ENCODE data around the gene ATXN7. TPM values are rescaled to one million over a fixed set of nuclear protein-coding genes. Genes with fewer than 3 reads are reported as not detected.

The ATXN7 gene
- total and polyA plus RNA-seq, 10 of the 15 experiments (the other 5 are each of a cell fraction or from before 2014, with no cell fraction given) = 0.83 to 24.6 (median 8.5) TPM

GRCh38 chr3:63818282-63819150 lies 45.2 kb upstream of the ATXN7 start (continued):
- no peak for TF ChIP-seq TBL1XR1 (IDR thresholded peaks at IDR 0.05; ENCODE audit: low read depth, low read length)
- no peak for TF ChIP-seq RELB (IDR thresholded peaks at IDR 0.05; ENCODE audit: low read depth)
- no peak for TF ChIP-seq MYB (IDR thresholded peaks at IDR 0.05; ENCODE audit: borderline replicate concordance, low read depth, low read length)

- Histone ChIP-seq H3K27me3 (replicated peaks in 1 of 2; ENCODE audit: control insufficient read depth in 2 of 2, insufficient read depth in 2 of 2, low read length in 1 of 2) (no peaks in the 10 kb centered on the region), H2AFZ (ENCODE audit: control insufficient read depth, low read depth, low read length) (no peak within 1 kb of the TSS), H3K4me3 (no peak within 1 kb of the TSS), H3K36me3 (ENCODE audit: control insufficient read depth in 2 of 2, insufficient read depth in 2 of 2, low read length in 1 of 2) (no peaks in the 10 kb centered on the region), H3K27ac (ENCODE audit: control insufficient read depth, insufficient read depth) (no peak within 1 kb of the TSS), H3K9ac (ENCODE audit: control insufficient read depth, insufficient read depth, low read length) (no peak within 1 kb of the TSS), H3K9me3 (replicated peaks; ENCODE audit: control insufficient read depth, insufficient read depth, low read length) (no peaks in the 10 kb centered on the region), H3K4me1 (ENCODE audit: control insufficient read depth, insufficient read depth, low read length) (no peaks in the 10 kb centered on the region), H3K79me2 (ENCODE audit: control insufficient read depth, insufficient read depth, low read length) (no peaks in the 10 kb centered on the region), H4K20me1 (ENCODE audit: control insufficient read depth, insufficient read depth) (no peaks in the 10 kb centered on the region), H3K4me2 (ENCODE audit: control insufficient read depth, insufficient read depth) (no peak within 1 kb of the TSS)
- ATAC-seq (no peak), DNase-seq (ENCODE audit: low read depth, low spot score) (no peak), FAIRE-seq (no peak)
- intact Hi-C loops (cut with micrococcal nuclease; ENCODE audit: unreplicated experiment) (loop anchor here (5.0 to 10.0 kb wide), 2 partner anchors 144 to 1197 kb away; no protein-coding TSS in a partner anchor), in situ Hi-C loops (cut with MboI) (loop anchor here (5.0 to 25.0 kb wide), 2 partner anchors 467 to 1207 kb away; no protein-coding TSS in a partner anchor)
- 95% methylated on average over 1 of the region's 1 CpG for whole genome bisulfite sequencing (ENCODE audit: insufficient coverage, insufficient replicate concordance, low lambda C conversion rate, missing lambda C conversion rate)
- ChIA-PET CTCF (interaction anchor here (0.6 to 6.7 kb wide), 21 partner anchors 9 to 1196 kb away, joined by 3 to 144 read pairs (median 4); no protein-coding TSS in a partner anchor), POLR2A (no interaction called here), RAD21 (ENCODE audit: unreplicated experiment) (interaction anchor here (0.8 to 3.2 kb wide), 7 partner anchors 11 to 489 kb away, joined by 3 to 41 read pairs (median 4); no protein-coding TSS in a partner anchor), SMC1A (ENCODE audit: uncharacterized antibody, unreplicated experiment) (interaction anchor here (0.8 to 5.5 kb wide), 7 partner anchors 10 to 475 kb away, joined by 3 to 53 read pairs (median 3); no protein-coding TSS in a partner anchor)
- no peak for TF ChIP-seq BCLAF1 (IDR thresholded peaks at IDR 0.05)
- TF ChIP-seq ATF7 (IDR thresholded peaks at IDR 0.05; ENCODE audit: low read depth) = no peak
- no peak for TF ChIP-seq FOXM1 (IDR thresholded peaks at IDR 0.05; ENCODE audit: low read depth, low read length)
- no peak for TF ChIP-seq MEF2B (IDR thresholded peaks at IDR 0.05; ENCODE audit: partially characterized antibody, poor library complexity, severe bottlenecking)
- no peak for TF ChIP-seq MAX (IDR thresholded peaks at IDR 0.05; ENCODE audit: low read depth, low read length)
- BruUV-seq (replicated peaks) = no TSS peak
Measured at GRCh38 chr3:63819151-63819398, 44.6 kb upstream of the ATXN7 start, which contains the start of gene C3orf49. C3orf49 (plus strand) TSS chr3:63819299; CDS start chr3:63819472, 173 bp downstream.

Data from GM12878 (cell line).